K562 (cell line): ENCODE data around the gene HMGN3. TPM values are rescaled to one million over a fixed set of nuclear protein-coding genes. Genes with fewer than 3 reads are reported as not detected.
A peak's percentile ranks its signal among the peaks of the same experiment; 100 is the strongest.

Experiments used
- BRCA1 ChIP-seq, 2 experiments: fragments of 450-650 bp in 1 of 2; sonication (generic) in 1 of 2; formaldehyde crosslinking in 1 of 2; IDR thresholded peaks; 2 replicates each; pipeline versions ENCODE4 v1.5.0 to v1.6.1; 2017 to 2020; ENCODE audit warnings: mild to moderate bottlenecking in 1 of 2, missing genetic modification reagents in 1 of 2
- DDX20 ChIP-seq: fragments of 450-650 bp; IDR thresholded peaks from 2 replicates; pipeline ENCODE4 v1.6.1; 2016; ENCODE audit warnings: missing genetic modification characterization, low read depth, mild to moderate bottlenecking, missing compliant biosample characterization, moderate library complexity
- E4F1 ChIP-seq: fragments of 250-450 bp; sonication (Bioruptor Pico); IDR thresholded peaks from 2 replicates; pipeline ENCODE4 v1.5.0; 2021; ENCODE audit warnings: mild to moderate bottlenecking, borderline replicate concordance
- ELF4 ChIP-seq: fragments of 450-650 bp; formaldehyde crosslinking; IDR thresholded peaks from 2 replicates; pipeline ENCODE4 v1.4.0; 2022; ENCODE audit warnings: missing genetic modification characterization
- GTF2F1 ChIP-seq: IDR thresholded peaks from 2 replicates; pipeline ENCODE4 v1.6.1; 2011; ENCODE audit warnings: low read depth, low read length, improper control_type of control experiment
- LARP7 ChIP-seq: fragments of 450-650 bp; IDR thresholded peaks from 2 replicates; pipeline ENCODE4 v1.6.1; 2016
- NCOA4 ChIP-seq: fragments of 450-650 bp; IDR thresholded peaks from 2 replicates; pipeline ENCODE4 v1.6.1; 2018; ENCODE audit warnings: mild to moderate bottlenecking; ENCODE audit not compliant: partially characterized antibody
- NFE2 ChIP-seq: IDR thresholded peaks from 2 replicates; pipeline ENCODE4 v1.6.1; 2014; ENCODE audit warnings: antibody characterized with exemption, low read depth
- PHF8 ChIP-seq: fragments of 200-600 bp; sonication (generic); IDR thresholded peaks from 2 replicates; pipeline ENCODE4 v1.6.1; 2012; ENCODE audit warnings: mixed run types, mild to moderate bottlenecking, inconsistent platforms, low read length, moderate library complexity, borderline replicate concordance
- POLR2A ChIP-seq: fragments of 450-650 bp; conservative IDR thresholded peaks from 2 replicates; pipeline ENCODE4 v1.6.1; 2016
- POLR2G ChIP-seq: fragments of 200-400 bp; formaldehyde crosslinking; IDR thresholded peaks from 2 replicates; pipeline ENCODE4 v1.6.1; 2017; ENCODE audit warnings: low read depth, mild to moderate bottlenecking, antibody characterized with exemption, low read length, moderate library complexity
- RB1 ChIP-seq: fragments of 450-650 bp; IDR thresholded peaks from 2 replicates; pipeline ENCODE4 v1.6.1; 2017; ENCODE audit warnings: low read depth, mild to moderate bottlenecking
- RBFOX2 ChIP-seq: fragments of 200-400 bp; formaldehyde crosslinking; IDR thresholded peaks from 2 replicates; pipeline ENCODE4 v1.6.1; 2017; ENCODE audit warnings: low read depth, mild to moderate bottlenecking, low read length, moderate library complexity
- RBM15 ChIP-seq: fragments of 200-400 bp; formaldehyde crosslinking; IDR thresholded peaks from 2 replicates; pipeline ENCODE4 v1.6.1; 2018; ENCODE audit warnings: mild to moderate bottlenecking, low read length, moderate library complexity; ENCODE audit not compliant: insufficient read depth
- SFPQ ChIP-seq: fragments of 200-400 bp; formaldehyde crosslinking; IDR thresholded peaks from 2 replicates; pipeline ENCODE4 v1.6.1; 2017; ENCODE audit warnings: mild to moderate bottlenecking, low read depth, low read length, moderate library complexity
- TAF1 ChIP-seq: IDR thresholded peaks from 2 replicates; pipeline ENCODE4 v1.6.1; 2011; ENCODE audit warnings: mild to moderate bottlenecking, low read length, moderate library complexity; ENCODE audit not compliant: insufficient read depth, control insufficient read depth, severe bottlenecking; ENCODE audit errors: extremely low read depth
- ZBTB5 ChIP-seq: fragments of 450-650 bp; IDR thresholded peaks from 2 replicates; pipeline ENCODE4 v1.6.1; 2017; ENCODE audit warnings: antibody characterized with exemption
- ZFP1 ChIP-seq: fragments of 450-650 bp; formaldehyde crosslinking; IDR thresholded peaks from 2 replicates; pipeline ENCODE4 v1.4.0; 2020; ENCODE audit warnings: mild to moderate bottlenecking, mixed read lengths
- ZNF24 ChIP-seq: fragments of 450-650 bp; IDR thresholded peaks from 2 replicates; pipeline ENCODE4 v1.6.1; 2016
- ZNF280B ChIP-seq: fragments of 250-450 bp; sonication (Bioruptor Pico); IDR thresholded peaks from 2 replicates; pipeline ENCODE4 v1.5.1; 2021; ENCODE audit warnings: mild to moderate bottlenecking
- ZNF282 ChIP-seq: sonication (generic); formaldehyde crosslinking; IDR thresholded peaks from 2 replicates; pipeline ENCODE4 v1.8.1; 2023; ENCODE audit warnings: missing genetic modification reagents
- polyA plus RNA-seq, 8 experiments: library from polyadenylated mRNA; depleted of rRNA in 4 of 8; stranded (reverse) in 5 of 8; unstranded in 3 of 8; fragments of >200 nt; fragmentation: Nextera tagmentation in 2 of 8; fragmentation: Illumina TruSeq in 1 of 8; extraction: Ambion mirVana in 2 of 8; extraction: Trizol in 1 of 8; gene quantifications; 2 replicates each; pipeline versions ENCODE4 v1.2.1 to v1.2.3, GENCODE V29; 2011 to 2014; ENCODE audit warnings: inconsistent platforms in 1 of 8, missing spikeins in 1 of 8
- total RNA-seq, 7 experiments: library from RNA; depleted of rRNA in 6 of 7; stranded (reverse); fragments of >200 nt in 6 of 7; fragmentation: Illumina TruSeq in 2 of 7; extraction: Trizol in 2 of 7; gene quantifications; 2 replicates each; pipeline versions ENCODE4 v1.2.1 to v1.2.3, GENCODE V29; 2011 to 2021; ENCODE audit warnings: low replicate concordance in 1 of 7

Gene HMGN3
- total and polyA plus RNA-seq, 9 of the 15 experiments (the other 6 are each of a cell fraction or from before 2014, with no cell fraction given), result 42.1 to 154 (median 88.1) TPM

- TF ChIP-seq ZNF280B (CRISPR knock-in tag) (no peak), PHF8 (peak; percentile 59; the same call in 1 of the 2 replicates), DDX20 (tag) (no peak), NFE2 (no peak), ZBTB5 (no peak), TAF1 (peak; percentile 61), NCOA4 (no peak), RB1 (no peak), POLR2A (peak; percentile 62; the same call in 1 of the 2 replicates), POLR2G (peak; percentile 89), BRCA1 (IDR thresholded peaks at IDR 0.05) (no peak), BRCA1 (CRISPR knock-in tag; IDR thresholded peaks at IDR 0.05) (no peak), SFPQ (no peak), ZNF24 (no peak), RBM15 (no peak), E4F1 (CRISPR knock-in tag) (no peak), ELF4 (no peak), ZFP1 (CRISPR knock-in tag) (no peak), ZNF282 (CRISPR knock-in tag) (no peak), LARP7 (no peak), RBFOX2 (peak; percentile 80), GTF2F1 (no peak)
Observed at GRCh38 chr6:79233611-79234149, 802 bp downstream of the HMGN3 start (continued).
